ENCODE data around the gene TIAM2.
"Not testable (repeated sequence)": the region's sequence is repeated elsewhere in the genome, so short reads cannot be mapped to it uniquely, and the experiment has no call there.

Gene TIAM2

DNA sequence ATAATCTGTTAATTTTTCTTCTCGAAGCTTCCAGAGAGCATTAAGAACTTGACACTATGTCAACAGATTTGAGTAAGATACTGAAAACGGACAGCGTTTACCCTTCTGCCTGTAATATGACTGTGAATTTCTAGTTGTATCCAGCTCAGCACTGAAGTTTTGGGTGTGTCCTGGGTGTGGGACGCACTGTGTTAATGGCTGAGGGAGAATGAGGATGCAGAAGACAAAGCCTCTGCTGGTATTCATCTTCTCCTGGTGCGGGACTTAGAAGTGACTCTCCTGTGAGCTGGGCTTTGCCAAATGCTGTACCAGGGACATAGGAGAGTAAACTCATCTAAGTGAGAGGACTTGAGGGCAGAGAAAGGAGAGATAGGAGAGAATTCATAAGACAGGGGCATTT, 178.4 kb downstream of the TIAM2 start:
- no peak for DNase-seq

DNA sequence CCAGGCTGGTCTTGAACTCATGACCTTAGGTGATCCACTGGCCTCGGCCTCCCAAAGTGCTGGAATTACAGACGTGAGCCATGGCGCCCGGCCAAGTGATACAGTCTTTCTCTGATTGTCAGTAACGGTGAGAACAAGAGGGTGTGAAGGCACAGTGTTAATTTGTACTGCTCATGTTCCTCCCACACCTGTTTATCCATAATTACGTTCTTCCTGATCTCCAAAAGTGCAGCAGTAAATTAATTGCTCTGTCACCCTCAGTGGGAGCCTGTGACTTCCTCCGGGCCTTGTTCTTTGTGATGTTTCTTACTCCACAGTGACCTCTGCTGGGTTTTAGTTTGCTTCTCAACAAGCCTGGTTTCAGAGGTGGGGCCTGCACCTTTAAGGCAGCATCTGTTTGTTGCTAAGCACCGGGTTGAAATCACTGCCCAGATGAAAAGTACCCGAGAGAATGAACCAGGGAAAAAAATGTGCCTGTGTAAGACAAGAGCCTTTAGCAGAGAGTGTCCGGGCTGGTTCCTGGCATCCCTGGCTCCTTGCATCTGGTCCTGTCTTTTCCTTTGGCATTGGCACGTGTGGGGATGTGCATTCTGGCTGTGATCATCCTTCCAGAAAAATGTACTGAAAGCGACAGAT, 179.6 kb downstream of the TIAM2 start:
- peak; percentile 97 for DNase-seq

GRCh38 chr6:155177363-155177961, 182.3 kb downstream of the TIAM2 start:
- peak; percentile 68 for DNase-seq

- no peak for DNase-seq
These were observed 186.4 kb downstream of the TIAM2 start for GRCh38 chr6:155181498-155181897.

GRCh38 chr6:155182103-155182502, 187.0 kb downstream of the TIAM2 start:
- no peak for DNase-seq

DNA sequence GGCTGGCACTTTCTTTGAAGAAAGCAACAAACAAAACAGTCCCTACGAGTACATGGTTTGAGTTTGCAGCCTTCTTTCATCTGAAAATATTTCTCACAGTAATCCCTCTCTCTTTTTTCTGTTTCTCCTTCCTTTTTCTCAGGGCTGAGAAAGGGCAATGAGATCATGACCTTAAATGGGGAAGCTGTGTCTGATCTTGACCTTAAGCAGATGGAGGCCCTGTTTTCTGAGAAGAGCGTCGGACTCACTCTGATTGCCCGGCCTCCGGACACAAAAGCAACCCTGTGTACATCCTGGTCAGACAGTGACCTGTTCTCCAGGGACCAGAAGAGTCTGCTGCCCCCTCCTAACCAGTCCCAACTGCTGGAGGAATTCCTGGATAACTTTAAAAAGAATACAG, 188.0 kb downstream of the TIAM2 start:
- DNase-seq: no peak

- not testable (repeated sequence) for DNase-seq
These were observed 189.9 kb downstream of the TIAM2 start for GRCh38 chr6:155185041-155185440.

GRCh38 chr6:155185544-155185943, 190.4 kb downstream of the TIAM2 start:
- no peak for DNase-seq

DNA sequence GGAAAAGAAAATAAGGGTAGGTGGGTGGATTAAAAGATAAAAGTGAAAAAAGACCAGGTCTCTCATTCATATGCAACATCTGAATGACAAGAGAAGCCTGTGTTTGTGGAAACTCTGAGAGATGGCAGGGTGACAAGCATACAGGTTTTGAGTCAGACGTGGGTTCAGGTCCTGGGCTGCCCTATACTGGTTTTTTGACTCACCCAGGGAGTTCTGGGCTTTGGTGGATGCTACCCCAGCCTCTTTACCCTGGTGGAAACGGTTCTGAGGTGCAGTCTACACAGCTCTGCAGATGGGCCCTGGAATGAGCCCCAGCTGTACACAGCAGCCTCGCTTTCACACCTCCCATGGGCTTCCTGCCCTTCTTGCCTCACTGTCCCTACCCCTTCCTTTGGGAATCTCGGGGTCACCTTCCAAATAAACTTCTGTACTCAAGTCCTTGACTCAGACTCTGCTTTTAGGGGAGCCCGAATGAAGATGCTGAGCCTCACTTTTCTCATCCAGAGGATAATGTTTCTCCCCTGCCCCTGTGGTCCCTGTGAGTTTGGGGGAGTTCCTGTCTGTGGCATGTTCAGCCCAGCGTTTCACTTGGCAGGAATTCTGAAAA, 191.0 kb downstream of the TIAM2 start:
- DNase-seq: no peak

DNA sequence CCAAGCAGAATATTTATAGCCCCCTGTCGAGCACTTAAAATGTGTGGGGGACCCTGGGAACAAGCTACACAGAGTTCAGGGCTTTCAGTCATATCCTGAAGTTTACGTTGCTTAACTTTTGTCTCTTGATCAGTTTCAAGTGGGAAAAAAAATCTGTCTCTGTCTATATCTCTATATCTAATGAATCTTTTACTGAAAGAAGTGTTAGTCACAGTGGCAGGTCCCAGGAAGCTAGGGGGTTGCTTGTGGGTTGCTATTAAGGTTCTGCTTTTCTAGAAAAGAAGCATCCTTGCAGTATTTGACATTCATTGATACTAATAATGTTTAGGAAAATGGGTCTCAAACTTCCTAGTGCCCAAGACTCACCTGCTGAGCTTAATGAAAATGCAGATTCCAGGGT, 192.0 kb downstream of the TIAM2 start:
- DNase-seq: no peak

GRCh38 chr6:155187994-155188706, 193.0 kb downstream of the TIAM2 start:
- no peak for DNase-seq

DNA sequence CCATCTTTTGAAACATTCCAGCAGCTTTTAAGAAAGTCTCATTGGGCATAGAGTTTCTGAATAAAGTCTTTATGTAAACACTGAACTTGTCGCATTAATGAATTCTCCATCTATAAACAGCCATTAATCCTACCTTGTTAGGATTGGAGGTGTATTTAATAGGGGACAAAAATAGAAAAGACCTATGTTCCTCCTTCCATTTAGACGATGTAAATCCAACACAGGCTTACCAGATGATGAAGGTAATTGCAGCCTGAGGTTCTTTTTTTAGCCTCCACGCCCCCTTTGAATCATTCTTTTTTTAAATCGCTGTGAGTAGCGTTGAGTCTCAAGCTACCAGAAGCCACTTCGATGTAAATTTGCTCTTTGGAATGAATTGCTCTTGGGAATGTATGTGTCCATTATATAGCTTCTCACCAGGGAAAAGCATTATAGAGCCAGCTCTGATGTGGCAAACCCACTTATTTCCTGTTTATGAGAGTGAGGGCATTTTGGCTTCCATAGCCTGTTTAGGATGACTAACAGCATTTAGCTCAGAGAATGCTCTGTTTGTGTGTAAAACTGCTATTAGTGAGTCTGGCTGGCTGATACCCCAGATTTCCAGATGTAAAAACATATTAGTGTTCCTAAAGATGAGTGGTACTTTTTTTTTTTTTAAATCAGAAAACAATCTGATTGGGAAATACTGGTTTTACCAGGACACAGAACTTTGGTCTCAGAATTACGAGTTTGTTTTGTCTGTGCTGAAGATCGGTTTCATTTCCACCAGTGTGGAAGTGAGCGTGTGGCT, 193.8 kb downstream of the TIAM2 start:
- no peak for DNase-seq

DNA sequence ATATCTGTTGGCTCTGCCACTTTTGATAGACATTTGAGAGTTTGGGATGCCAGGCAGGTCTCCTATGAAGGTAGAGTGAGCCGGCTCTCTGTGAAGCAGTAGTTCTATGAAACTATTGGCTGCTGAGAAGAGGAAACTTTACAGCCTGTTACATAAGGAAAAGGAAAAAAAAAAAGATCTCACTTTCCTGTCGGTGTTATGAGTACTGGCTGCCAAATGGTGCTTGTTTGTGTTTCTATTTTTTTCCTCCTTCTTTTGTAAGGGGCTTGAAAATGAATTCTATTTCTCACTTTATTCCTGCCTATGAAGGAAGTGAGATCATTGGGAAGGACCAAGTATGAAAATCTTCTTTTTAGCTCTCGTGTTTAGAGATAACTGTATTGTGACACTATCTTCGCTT, 195.6 kb downstream of the TIAM2 start:
- DNase-seq: no peak

DNA sequence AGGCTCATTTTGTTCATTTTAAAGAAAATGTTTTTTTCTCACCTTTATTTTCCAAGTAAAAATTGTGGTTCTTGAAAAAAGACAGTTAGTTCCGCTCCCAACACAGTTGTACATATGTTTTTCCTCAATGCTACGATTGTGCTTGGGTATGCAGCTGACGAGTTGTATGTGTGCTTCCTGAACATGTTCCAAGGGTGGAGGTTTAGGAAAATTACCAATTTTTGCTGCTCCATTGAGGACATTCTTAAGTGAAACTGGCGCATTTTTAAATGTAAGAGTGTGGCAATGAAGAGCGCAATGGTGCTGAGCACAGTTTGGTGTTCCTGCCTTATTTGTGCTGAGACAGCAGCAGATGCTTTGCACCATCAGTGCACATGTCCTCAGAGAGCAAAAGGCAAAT, 198.4 kb downstream of the TIAM2 start:
- no peak for DNase-seq

- no peak for DNase-seq
These were observed 199.3 kb downstream of the TIAM2 start for GRCh38 chr6:155194399-155194798.

DNA sequence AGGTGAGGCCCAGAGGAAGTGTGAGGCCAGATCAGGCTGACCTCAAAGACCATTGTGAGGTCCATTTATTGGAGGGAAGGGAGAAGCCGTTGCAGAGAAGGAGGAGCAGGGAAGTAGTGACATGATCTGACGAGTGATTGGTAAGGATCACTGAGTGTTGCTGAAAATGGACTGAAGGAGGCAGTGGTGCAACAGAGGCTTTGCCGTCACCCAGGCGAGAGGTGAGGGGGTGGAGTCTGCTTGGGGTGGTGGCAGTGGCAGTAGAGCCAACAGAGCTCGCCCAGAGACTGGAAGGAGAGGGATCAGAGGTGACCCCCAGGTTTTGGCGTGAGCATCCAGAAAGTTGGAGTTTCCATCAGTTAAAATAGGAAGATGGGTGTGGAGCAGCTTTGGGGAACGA, 200.8 kb downstream of the TIAM2 start:
- no peak for DNase-seq

GRCh38 chr6:155196911-155197310, 201.8 kb downstream of the TIAM2 start:
- DNase-seq: peak; percentile 56

- DNase-seq: no peak
These were observed 202.8 kb downstream of the TIAM2 start for GRCh38 chr6:155197932-155198331.

- DNase-seq: no peak
These were observed 204.9 kb downstream of the TIAM2 start for GRCh38 chr6:155200012-155200411.

GRCh38 chr6:155201461-155202226, 206.5 kb downstream of the TIAM2 start:
- DNase-seq: no peak

- no peak for DNase-seq
These were observed 212.1 kb downstream of the TIAM2 start for GRCh38 chr6:155207223-155207622.

GRCh38 chr6:155212106-155212505, 217.0 kb downstream of the TIAM2 start:
- no peak for DNase-seq
